NCI-H526 treated with DMSO at 0.1 percent for 48 hours (cell line): ENCODE measurements around the gene GADD45A.
A peak's percentile ranks its signal among the peaks of the same experiment; 100 is the strongest.

Experiments used
- DNase-seq: peaks from one replicate; lab custom pipeline; 2025; lab: John Stamatoyannopoulos, UW

GADD45A gene

DNA sequence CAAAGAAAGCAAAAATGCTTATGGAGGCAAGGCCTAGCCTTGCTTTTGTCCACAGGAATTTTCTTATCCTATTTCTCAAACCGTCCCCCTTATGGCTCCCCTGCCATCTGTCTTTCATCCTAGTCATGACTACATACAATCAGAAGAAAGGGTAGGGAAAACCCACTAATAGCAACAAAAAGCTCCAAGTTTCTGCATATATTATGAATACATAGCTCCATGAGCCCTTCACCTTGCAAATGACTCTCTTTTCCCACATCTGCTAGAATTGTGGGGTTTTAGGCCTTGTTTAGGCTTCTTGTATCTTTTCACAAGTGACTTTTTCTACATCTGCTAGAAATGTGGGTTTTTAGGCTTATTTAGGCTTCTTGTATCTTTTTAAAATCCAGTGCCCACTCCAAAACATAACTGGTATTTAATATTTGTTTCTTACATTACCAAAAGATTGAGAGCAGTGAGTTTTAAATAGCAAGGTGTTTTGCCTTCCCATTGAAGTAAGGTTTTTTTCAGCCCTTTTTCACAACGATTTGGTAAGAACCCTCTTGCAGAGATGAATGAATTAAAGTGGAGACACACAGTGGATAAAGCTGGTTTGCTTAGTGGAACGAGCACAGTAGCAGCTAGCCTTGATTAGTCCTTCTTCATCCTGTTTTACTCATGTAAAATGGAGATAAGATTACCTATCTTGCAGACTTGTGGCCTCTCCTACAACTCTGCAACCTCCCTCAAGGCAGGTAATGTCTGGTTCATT lies 4.4 kb downstream of the GADD45A start:
- DNase-seq = no peak

DNA sequence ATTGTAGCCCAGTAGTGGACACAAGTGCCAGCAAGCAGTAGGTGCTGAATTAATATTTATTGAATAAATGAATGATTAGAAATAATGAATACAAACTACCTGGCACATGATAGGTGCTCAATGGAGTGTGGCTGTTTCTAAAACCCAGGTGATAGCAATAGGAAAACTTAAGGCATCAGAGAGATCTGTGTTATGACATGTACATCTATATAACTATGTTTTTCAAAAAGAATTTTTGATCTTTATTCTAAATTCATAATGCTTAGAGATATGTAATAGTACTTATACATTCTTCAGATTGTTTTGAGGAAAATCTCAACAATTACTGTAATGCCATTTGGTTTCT lies 5.0 kb downstream of the GADD45A start:
- no peak for DNase-seq

DNA sequence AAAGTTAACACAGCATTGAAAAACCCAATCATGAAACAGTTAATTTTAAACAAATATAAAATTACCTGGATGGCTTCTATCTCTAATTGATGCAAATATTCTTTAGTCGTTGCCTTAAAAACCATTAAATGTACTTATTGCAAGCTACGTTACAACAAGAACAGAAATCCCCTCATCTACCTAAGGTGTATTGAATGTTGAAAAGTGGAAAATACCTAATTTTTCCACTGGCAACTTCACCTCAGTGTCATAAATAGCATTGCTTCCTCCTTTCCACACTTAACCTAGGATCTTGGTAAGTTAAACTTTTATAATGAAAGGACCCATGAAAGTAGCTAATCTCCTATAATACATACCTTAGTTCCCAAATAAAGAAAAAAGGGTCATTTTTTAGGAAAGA lies 5.4 kb downstream of the GADD45A start:
- DNase-seq = no peak

DNA sequence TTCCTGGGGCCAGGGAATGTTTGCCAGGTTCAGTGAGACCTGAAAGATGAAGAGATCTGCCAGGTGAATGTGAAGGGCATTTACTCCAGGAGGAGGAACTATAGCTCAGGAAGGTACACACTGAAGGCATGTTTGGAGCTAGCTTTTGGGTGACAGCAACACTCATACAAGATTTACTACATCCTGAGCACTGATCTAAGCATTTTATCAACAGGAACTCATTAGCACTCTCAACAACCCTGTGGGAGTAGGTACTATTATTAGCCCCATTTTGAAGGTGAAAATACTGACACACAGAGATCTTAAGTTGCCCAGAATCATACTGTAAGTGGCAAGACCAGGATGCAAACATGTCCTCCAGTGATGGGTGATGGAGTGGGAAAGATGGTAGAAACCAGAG lies 6.7 kb downstream of the GADD45A start:
- DNase-seq = no peak

DNA sequence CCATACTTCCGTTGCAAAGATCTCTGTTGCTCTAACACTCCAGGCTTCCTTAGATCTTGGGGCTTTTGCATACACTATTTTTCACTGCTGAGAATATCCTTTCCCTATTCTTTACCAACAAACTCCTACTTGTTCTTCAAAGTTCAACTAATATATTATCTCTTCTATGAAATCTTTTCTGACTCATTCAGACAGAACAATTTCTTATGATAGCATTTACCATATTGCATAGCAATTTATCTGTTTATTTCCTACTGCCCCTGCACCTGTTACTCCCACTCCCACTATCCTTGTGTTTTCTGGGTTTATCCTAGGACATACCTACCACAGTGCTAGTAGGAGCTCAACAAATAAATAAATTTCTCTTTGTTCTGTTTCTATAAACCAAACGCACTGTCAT lies 11.0 kb downstream of the GADD45A start:
- no peak for DNase-seq

DNA sequence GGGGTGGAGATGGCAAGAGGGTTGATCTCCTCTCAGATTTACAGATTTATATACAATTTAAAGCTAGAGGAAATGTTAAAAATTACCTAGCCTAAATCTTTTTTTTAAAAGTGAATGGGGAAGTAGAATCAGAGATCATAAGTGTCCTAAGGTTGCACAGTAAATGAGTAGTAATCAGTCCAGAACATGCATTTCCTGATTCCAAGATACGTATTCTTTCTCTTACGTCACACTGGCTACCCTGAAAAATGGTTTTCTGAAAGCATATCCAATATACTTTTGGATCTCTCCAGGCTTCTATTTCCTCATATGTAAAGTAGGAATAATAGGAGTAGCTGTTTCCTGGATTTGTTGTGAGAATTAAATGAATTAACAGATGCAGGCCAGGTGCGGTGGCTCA lies 11.7 kb downstream of the GADD45A start:
- DNase-seq = no peak

DNA sequence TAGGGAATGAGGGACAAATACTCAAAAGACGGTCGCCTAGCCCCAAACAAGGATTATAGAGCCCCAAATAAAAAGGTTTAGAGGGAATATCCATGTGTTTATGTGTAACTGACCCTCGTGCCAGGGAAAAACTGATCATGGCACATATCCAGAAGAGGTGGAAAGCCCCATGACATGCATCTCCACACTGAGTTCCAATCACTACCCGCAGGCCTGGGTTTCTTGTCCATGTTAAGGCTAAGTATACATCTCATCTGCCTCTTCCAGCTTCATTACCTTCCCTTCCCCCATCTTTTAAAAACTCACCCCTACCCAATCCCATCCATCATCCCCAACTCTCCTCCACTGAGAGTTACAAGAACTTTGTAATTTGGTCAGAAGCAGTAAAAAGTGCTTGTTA lies 15.2 kb downstream of the GADD45A start:
- DNase-seq = no peak

DNA sequence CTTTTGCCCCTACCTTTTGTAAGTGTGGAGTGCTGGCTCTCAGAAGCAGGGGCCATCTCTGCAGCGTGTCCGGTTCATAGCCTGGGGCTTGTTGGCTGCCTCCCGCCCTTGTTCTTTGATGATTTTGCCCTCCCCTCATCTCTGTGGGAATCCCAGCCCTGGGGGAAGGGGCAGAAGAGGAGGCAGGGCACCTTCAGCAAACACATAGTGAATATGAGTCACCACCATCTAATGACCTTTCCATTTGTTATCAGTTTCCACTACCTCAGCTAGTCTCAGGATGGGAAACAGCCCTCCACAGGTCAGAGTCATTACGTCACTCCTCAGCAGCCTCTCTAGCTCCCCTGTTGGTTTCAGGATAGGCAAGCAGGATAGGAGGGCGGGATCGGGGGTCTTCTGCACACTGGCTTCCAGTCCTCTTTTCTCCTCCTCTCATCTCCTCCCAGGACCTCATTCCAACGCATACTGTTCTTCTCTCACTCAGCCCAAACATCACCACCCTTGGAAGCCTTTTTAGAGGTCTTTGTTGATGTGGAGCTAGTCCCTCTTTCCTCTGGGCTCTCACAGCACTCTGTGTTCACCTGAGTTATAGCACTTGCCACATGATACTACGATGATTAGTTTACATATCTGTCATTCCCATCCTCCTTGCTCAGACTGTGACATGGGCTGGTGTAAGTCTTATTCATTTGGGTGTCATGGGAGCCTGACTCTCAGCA lies 15.8 kb downstream of the GADD45A start:
- no peak for DNase-seq

DNA sequence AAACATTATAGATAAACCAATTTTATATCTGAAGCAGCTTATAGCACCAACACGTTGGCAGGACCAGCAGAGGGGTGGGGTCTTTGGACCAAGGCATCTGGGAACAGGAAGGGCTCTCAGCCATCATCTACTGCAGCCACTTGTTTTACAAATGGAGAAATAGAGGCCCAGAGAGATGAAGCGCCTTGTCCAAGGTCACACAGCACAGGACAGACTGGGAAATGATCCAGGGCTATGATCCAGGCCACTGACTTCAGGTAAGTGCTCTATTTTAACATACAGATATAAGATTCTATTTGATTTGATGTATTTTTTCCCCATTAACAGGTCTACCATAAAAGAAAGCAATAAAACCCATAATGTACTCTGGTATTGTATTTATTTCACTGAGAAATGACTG lies 16.9 kb downstream of the GADD45A start:
- DNase-seq = no peak

DNA sequence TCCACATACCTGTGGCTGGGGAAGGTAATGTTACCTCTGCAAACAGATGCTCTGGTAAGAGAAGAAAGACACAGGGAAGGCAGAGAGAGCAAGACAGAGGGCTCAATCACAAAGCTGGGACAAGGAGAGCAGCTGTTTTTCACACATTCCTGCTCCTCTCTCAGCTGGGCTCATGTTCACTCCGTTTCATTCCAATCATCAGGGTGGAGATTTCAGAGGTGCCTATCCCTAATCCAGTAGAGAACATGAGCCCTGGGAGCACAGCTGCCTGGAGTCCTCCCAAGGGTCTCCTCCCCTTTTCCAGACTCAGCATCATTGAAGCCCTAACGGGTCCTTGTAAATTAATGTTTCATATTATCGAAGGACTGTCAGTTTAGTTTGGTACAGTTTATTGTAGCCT lies 19.4 kb downstream of the GADD45A start:
- DNase-seq = no peak

DNA sequence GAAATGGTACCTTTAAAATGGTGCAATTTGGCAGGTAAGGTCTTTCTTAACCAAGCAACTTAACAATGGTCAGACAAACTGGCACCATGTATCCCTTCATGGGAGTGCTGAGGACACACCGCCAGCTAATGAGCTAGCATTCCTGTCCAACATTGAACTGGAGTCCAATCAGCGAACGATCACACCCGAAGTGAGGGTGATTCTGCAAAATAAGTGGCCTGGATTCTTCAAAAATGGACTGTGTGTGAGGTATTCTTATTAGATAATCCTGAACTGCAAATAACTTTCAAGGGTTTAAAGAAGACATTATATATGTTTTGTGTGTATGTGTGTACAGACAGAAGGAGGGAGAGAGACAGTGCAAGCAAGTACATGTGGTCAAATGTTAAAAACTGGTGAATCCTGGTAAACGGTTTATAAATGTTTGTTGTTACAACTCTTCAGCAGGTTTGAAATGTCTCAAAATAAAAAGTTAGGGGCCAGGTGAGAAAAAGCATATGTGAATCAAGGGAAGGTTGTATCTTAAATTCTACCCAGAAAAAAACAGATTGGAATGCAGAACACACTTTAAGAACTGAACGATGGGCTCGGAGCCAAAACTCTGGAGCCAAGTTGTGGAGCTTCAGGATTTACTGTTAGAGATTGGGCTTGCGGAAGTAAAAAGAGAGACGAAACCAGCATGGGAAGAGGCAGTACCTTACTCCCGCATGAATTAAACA lies 20.9 kb downstream of the GADD45A start:
- no peak for DNase-seq

DNA sequence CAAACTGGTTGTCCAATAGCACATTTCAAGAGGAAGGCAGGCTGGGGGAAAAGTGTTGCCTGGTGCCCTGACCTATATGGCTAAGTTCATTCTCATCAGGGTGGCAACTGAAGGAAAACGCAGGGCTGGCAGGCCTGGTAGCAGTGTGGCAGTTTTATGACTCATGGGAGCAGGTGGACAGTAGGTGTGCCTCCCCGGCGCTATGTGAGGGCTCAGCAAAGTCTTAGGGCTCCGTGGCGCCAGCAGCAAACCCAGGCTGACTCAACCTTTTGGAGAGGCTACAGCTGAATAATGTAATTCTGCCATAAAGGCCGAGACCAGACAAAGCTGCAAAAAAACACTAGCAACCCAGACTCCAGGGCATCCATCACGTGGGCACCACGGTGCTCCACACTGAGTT lies 23.6 kb downstream of the GADD45A start:
- DNase-seq = no peak

DNA sequence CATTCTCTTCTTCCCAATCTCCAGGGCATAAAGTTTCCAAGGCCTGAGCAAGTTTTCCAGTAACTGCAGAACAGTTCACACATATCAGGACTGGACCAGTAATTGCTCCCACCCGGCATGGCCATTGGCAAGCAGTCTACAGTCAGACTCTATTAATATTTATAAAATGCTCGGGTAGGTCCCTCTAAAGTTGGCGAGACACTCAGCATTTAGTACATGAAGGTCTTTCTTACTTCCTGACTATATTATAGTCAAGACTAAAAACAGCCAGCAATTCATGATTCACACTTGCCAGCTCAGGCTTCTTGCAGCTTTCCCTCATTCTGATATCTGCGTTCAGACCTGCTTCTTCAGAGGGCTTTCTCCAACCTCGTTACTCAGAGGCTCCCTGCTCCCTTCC lies 25.4 kb downstream of the GADD45A start:
- DNase-seq = no peak

DNA sequence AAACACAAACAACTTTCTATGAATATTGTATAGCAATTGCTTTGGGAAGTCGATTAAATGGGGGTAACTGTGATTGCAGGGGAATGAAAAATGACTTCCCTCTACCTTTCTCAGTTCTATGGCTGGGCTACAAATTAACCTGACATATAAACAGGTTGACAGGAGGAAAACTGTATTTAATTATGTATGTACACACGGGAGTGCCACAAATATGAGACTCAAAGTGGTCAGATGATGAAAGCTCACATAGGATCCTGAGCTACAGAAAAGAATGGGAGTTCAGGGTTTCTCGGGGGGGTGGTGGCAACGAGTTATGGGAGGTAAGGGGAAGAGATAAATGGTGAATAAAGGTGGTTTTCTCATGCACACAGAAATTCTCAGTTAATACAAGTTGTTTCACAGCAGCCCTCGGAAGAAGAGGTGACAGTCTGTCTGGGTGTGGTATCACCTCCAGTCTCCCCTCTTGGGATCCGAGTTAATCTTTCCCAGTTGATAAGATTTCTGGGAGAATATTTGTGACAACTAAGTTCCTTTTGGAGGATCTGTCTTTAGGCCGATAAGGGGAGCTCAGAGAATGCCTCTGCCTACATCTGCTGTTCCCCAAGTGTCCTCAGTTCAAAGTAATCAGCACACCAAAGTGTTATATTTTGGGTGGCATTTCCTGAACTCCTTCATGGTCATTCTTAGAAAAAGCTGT lies 26.3 kb downstream of the GADD45A start:
- no peak for DNase-seq

DNA sequence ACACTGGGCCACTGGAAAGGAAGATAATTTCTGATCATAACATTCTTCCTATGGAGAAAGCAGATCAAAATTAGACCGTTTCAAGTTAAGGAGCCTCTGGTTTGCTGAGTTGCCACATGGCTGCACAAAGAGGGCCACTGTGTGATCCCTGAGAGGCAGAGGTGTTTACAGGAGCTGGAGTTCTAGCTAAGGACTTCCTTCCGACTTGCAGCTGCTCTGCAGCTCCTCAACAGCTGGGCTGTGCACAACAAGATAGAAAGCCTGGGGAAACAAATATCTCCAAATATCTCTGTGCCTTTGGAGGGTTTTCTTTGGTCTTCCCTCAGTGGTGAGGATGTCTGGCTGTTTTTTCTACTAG lies 26.8 kb downstream of the GADD45A start:
- DNase-seq = peak; percentile 11

DNA sequence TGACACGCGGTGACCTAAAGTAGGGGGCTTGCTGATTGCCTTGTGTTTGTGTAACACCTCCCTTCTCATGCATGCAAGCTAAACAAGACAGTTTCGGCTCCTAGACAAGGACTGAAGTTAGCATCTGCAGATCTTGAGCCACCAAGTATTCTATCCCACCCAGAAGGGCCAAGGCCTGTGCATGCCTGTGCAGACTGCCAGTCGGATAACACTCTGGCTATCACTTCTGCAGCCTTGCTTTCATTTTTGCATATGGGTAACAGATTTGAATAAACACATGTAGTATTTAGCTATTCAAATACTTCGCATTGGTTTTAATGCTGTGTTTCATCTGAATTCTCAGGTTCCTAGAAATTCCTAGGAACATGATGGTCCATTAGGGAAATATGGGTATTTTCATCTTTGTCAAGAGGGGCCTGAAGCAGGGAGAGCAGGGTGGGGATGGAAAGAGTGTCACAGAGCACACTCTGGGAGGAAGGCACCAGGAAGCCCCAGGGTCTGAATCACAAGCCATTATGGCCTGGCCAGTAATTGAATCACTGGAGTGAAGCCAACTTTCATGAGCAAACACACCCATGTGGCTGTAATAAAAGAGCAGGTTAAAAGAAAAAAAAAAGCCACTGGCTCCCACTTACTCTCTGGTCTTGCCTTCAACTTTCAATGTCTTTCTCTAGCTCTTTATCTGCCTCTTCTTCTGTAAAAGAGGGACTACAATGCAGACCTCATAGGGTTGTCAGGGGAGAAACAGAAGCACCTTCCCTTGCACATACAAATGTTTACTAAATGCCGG lies 28.3 kb downstream of the GADD45A start:
- peak; percentile 97 for DNase-seq

DNA sequence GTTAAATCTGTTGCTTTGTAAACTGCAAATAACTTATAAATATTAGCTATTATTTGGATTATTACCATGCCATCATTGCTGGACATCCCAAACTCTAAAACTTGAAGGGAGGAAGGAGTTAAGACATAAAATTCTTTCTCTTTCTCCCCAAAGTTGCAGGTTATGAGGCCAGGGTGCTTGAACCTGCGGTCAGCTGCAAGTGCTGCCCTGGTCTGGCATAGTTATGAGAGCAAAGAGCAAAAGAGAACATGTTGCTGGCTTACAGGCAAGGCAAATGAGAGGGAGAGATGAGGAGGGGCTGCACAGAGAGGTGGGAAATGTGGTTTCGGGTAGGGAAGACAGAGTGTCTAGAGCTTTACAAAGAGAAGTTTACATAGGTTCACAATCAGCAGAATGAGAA lies 30.8 kb downstream of the GADD45A start:
- DNase-seq = no peak

DNA sequence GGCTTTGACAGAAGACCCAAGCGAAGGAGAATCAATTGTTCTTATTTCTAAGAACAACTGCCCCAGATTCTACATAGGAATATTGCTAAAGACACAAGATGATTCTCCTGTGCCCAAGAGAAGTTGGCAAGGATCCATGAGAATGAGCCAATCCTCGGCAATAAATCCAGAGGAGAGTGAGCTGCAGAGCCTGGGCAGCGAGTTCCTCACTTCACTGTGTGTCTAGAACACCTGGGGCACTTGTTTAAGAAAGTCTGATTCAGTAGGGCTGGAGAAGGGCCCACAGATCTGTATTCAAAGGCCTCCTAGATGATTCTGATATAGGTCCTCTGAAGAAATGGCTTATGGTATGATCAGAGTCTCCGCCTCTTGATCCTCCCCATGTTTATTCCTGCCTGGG lies 31.8 kb downstream of the GADD45A start:
- no peak for DNase-seq

DNA sequence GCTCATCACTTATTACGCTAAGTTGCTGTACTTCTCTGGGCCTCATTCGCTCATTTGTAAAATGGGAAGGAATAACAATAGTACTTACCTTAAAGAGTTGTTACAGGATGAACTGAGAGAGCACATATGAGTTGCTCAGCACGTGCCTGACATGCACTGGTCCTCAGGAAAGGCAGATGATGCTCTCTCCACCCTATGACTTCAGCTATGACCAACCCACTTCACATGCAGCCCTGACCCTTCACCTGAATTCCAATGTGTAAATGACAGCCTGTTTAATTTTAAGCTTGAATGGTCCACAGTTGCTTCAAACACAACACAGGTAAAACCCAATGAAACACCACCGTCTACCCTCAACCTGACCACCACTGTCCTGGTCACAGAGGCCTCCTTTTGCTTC lies 32.9 kb downstream of the GADD45A start:
- DNase-seq = no peak

DNA sequence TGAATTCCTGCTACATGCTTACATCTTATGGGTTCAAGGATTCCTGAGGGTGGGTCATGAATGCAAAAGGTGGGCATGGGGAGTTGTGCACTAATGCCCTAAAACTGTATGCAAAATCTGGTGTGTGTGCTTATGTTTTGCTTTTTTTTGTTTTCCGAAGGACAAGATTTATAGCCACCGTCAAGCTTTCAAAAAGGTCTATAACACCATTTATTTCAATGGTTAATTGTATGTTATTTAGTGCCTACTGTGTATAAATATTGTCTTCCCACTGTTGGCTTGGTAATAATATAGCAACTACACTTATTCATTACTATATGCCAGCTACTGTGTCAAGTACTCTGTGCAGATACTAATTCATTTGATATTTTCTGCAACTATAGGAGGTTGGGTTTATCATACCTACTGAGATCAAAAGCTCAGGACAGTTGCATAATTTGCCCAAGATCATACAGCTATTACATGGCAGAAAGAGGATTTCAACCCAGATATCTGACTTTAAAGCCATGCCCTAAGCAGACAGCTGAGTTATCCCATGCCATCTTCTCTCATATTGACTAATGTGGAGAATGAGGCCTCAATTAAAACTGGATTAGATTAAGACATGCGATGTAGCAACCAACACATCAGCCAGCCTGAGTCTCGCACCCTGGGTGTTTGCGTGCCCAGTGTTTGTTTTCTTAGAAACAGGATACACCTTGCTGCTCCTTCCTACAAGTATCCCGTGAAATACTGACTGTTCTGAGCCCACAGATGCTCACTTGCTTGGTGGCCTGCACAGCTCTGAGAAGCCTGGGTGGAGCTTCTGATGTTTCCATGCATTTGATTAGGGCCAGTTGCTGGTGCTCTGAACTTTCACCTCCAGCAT lies 34.6 kb downstream of the GADD45A start:
- DNase-seq = no peak

DNA sequence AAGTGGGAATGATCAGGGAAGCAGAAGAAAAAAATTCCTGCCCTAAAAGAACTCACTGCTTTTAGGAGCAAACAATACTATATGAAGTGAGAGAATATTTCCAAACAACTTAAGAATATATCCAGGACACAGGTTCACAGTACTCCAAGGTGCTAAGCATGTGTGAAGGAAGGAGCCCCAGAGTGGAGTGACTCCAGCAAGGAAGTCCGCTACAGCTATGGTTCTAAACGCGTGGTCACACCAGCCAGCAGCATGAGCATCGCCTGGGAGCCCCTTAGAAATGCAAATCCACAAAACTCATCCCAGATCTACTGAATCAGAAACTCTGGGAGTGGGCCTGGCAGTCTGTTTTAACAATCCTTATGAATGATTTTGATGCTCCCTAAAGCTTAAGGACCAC lies 36.1 kb downstream of the GADD45A start:
- no peak for DNase-seq
